HepG2 (cell line): ENCODE results near the gene REM2.

Source experiments
- CTCF ChIP-seq: sonication (generic); formaldehyde crosslinking; IDR thresholded peaks from 2 replicates; pipeline ENCODE4 v1.5.0; 2020; ENCODE audit warnings: mild to moderate bottlenecking, missing genetic modification reagents, moderate library complexity
- E2F5 ChIP-seq: sonication (generic); formaldehyde crosslinking; conservative IDR thresholded peaks from 2 replicates; pipeline ENCODE4 v1.4.0; 2020; ENCODE audit warnings: missing genetic modification reagents
- GABPB1 ChIP-seq: IDR thresholded peaks from 2 replicates; pipeline ENCODE4 v1.6.1; 2016; ENCODE audit warnings: mild to moderate bottlenecking, missing genetic modification reagents, moderate library complexity, missing compliant biosample characterization
- NCOR1 ChIP-seq: fragments of 200-600 bp; sonication (generic); IDR thresholded peaks from 2 replicates; pipeline ENCODE4 v1.7.0; 2017; ENCODE audit warnings: antibody characterized with exemption, low read length, borderline replicate concordance
- PCBP2 ChIP-seq: fragments of 200-400 bp; formaldehyde crosslinking; optimal IDR thresholded peaks from 2 replicates; pipeline ENCODE3; 2018; ENCODE audit warnings: low read length, low read depth; ENCODE audit not compliant: poor library complexity, severe bottlenecking
- SMC3 ChIP-seq: IDR thresholded peaks from 2 replicates; pipeline ENCODE4 v1.6.1; 2011; ENCODE audit warnings: low read length, improper control_type of control experiment
- ZSCAN25 ChIP-seq: sonication (generic); formaldehyde crosslinking; IDR thresholded peaks from 2 replicates; pipeline ENCODE4 v1.8.0; 2022; ENCODE audit warnings: mild to moderate bottlenecking, missing genetic modification reagents
- TF ChIP-seq, protein P1 (sequence below): sonication (generic); formaldehyde crosslinking; IDR thresholded peaks from 2 replicates; pipeline ENCODE4 v1.4.0; 2020; ENCODE audit warnings: missing genetic modification reagents, borderline replicate concordance

DNA sequence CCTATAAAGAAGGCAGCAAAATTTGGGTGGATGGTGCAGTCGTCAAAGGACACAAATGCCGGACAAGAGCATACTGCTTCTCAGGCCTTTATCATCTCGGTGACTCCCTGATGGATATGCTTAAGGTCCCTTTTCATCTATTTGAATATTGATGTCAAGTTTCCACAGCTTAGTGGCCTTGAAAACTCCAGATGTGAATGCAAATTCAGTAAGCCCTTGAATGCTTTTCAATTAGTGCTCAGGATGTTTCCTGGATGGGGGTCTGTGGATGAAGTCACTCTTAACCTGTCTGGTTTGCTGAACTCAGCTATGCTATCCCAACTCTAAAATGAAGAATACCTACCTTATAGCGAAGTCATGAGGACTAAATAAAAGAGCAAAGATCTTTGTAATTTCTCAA, 10.7 kb downstream of the REM2 start:
- TF ChIP-seq PCBP2: no peak
- TF ChIP-seq E2F5 (CRISPR knock-in tag): no peak
- no peak for TF ChIP-seq SMC3
- TF ChIP-seq, protein P1, sequence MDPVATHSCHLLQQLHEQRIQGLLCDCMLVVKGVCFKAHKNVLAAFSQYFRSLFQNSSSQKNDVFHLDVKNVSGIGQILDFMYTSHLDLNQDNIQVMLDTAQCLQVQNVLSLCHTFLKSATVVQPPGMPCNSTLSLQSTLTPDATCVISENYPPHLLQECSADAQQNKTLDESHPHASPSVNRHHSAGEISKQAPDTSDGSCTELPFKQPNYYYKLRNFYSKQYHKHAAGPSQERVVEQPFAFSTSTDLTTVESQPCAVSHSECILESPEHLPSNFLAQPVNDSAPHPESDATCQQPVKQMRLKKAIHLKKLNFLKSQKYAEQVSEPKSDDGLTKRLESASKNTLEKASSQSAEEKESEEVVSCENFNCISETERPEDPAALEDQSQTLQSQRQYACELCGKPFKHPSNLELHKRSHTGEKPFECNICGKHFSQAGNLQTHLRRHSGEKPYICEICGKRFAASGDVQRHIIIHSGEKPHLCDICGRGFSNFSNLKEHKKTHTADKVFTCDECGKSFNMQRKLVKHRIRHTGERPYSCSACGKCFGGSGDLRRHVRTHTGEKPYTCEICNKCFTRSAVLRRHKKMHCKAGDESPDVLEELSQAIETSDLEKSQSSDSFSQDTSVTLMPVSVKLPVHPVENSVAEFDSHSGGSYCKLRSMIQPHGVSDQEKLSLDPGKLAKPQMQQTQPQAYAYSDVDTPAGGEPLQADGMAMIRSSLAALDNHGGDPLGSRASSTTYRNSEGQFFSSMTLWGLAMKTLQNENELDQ (CRISPR knock-in tag): no peak
- no peak for TF ChIP-seq CTCF
- TF ChIP-seq ZSCAN25 (CRISPR knock-in tag): no peak
- no peak for TF ChIP-seq GABPB1 (CRISPR knock-in tag)
- no peak for TF ChIP-seq NCOR1
